Transverse colon (tissue), 4 donors: ENCODE results near the gene CRHBP. TPM values are rescaled to one million over a fixed set of nuclear protein-coding genes. Genes with fewer than 3 reads are reported as not detected.

Source experiments
- DNase-seq: peaks from one replicate; pipeline ENCODE4 v3.0.0-alpha.2; 2019
- H3K27ac ChIP-seq, 4 donors: fragments of 200-600 bp; sonication (generic); 2 replicates each; pipeline ENCODE4 v1.5.1; 2016 to 2018; ENCODE audit warnings: inconsistent platforms in 4 of 4
- H3K27me3 ChIP-seq: fragments of 200-600 bp; sonication (generic); 2 replicates; pipeline ENCODE4 v1.5.1; 2017; ENCODE audit warnings: inconsistent platforms
- H3K36me3 ChIP-seq, 4 donors: fragments of 200-600 bp; sonication (generic); 2 replicates each; pipeline ENCODE4 v1.5.1; 2017 to 2019; ENCODE audit warnings: inconsistent platforms in 4 of 4
- H3K4me1 ChIP-seq, 4 donors: fragments of 200-600 bp; sonication (generic); 2 replicates each; pipeline ENCODE4 v1.5.1; 2017 to 2020; ENCODE audit warnings: inconsistent platforms in 4 of 4
- H3K4me3 ChIP-seq, 4 donors: fragments of 200-600 bp; sonication (generic); 1 replicate in 1 of 4; 2 replicates in 3 of 4; pipeline versions ENCODE4 v1.5.1 to v1.6.1; 2017 to 2019; ENCODE audit warnings: inconsistent platforms in 4 of 4
- H3K9me3 ChIP-seq, 2 donors: fragments of 200-600 bp; sonication (generic); 2 replicates each; pipeline ENCODE4 v1.5.1; 2017 to 2019; ENCODE audit warnings: inconsistent platforms in 2 of 2
- EP300 ChIP-seq: sonication (generic); formaldehyde crosslinking; IDR thresholded peaks from one replicate; pipeline ENCODE4 v1.6.1; 2017; ENCODE audit warnings: antibody characterized with exemption, low read depth
- POLR2A ChIP-seq: fragments of 450-650 bp; IDR thresholded peaks from one replicate; pipeline ENCODE4 v1.6.1; 2016; ENCODE audit warnings: antibody characterized with exemption, mild to moderate bottlenecking, moderate library complexity
- POLR2AphosphoS5 ChIP-seq, 3 donors: sonication (generic); formaldehyde crosslinking; IDR thresholded peaks; one replicate each; pipeline ENCODE4 v1.6.1; 2016; ENCODE audit warnings: antibody characterized with exemption in 3 of 3
- WGBS, 2 donors: methylation state at CpG; one replicate each; pipeline ENCODE4 v1.1.5; 2018; ENCODE audit warnings: low coverage in 1 of 2; 5-methylcytosine and 5-hydroxymethylcytosine counted together
- in situ Hi-C, 4 donors: fragments of 200-750 bp; cut with MboI; loops; one replicate each; pipeline versions ENCODE4 v1.15.0 to v1.15.1; 2017; ENCODE audit warnings: low sequenced_read_pairs in 3 of 4, low pct_ligation_motif_present in 1 of 4, low pct_unique_long_range_greater_than_20kb in 1 of 4
- intact Hi-C: fragments of 100-400 bp; cut with DNase I; formaldehyde crosslinking; loops from one replicate; pipeline ENCODE4 v1.15.1; 2023; ENCODE audit warnings: low total_unique reads
- total RNA-seq, 4 donors: library from RNA; depleted of rRNA; stranded (reverse); fragments of >200 nt; gene quantifications; one replicate each; pipeline ENCODE4 v1.1.0, GENCODE V29; 2016
- TF ChIP-seq, protein P1 (sequence below), 5 experiments: fragments of 200-600 bp in 3 of 5; fragments of 450-650 bp in 2 of 5; sonication (generic) in 3 of 5; IDR thresholded peaks; 1 replicate in 2 of 5; 2 replicates in 3 of 5; pipeline ENCODE4 v1.5.1; 2016 to 2017; ENCODE audit warnings: antibody characterized with exemption in 5 of 5, inconsistent platforms in 3 of 5, mild to moderate bottlenecking in 2 of 5, moderate library complexity in 1 of 5

Gene CRHBP
- total RNA-seq, 4 donors from 2014 or later = 0.79 TPM; not detected in 3

DNA sequence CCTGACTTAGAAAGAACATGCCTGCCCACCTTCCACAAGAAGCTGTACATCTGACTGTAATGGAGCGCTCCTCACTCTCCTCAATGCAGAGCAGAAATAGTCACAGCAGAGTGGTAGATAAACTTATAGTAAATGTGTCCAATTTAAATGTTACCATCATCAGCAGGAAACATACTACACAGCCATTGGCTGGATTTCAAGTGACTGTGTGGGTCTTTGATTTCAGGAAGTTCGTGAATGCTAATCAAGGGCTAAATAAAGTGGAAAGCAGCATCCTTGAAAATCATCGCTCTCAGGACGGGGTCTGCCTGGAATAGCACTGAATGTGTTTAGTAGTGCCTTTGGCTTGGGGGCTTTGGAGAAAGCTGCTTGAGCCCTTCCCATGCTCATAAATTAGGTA, 32.4 kb upstream of the CRHBP start:
- Histone ChIP-seq H3K27me3 (no peaks in the 10 kb centered on the region), H3K4me3 (no peak overlapping the region), H3K9me3 (no peaks in the 10 kb centered on the region), H3K36me3 (no peaks in the 10 kb centered on the region), H3K27ac (no peak overlapping the region), H3K4me1 (no peaks in the 10 kb centered on the region)
- DNase-seq = no peak
- intact Hi-C loops (no loop called here), in situ Hi-C loops (no loop called here)
- TF ChIP-seq, protein P1, sequence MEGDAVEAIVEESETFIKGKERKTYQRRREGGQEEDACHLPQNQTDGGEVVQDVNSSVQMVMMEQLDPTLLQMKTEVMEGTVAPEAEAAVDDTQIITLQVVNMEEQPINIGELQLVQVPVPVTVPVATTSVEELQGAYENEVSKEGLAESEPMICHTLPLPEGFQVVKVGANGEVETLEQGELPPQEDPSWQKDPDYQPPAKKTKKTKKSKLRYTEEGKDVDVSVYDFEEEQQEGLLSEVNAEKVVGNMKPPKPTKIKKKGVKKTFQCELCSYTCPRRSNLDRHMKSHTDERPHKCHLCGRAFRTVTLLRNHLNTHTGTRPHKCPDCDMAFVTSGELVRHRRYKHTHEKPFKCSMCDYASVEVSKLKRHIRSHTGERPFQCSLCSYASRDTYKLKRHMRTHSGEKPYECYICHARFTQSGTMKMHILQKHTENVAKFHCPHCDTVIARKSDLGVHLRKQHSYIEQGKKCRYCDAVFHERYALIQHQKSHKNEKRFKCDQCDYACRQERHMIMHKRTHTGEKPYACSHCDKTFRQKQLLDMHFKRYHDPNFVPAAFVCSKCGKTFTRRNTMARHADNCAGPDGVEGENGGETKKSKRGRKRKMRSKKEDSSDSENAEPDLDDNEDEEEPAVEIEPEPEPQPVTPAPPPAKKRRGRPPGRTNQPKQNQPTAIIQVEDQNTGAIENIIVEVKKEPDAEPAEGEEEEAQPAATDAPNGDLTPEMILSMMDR (IDR thresholded peaks at IDR 0.05) = no peak
- TF ChIP-seq POLR2AphosphoS5 (IDR thresholded peaks at IDR 0.05) (no peak), EP300 (no peak), POLR2A (no peak)
- 68% methylated on average over 4 of the region's 4 CpGs; no CpG with 5 or more reads in 1 of the 2 donors for WGBS, 2 donors

DNA sequence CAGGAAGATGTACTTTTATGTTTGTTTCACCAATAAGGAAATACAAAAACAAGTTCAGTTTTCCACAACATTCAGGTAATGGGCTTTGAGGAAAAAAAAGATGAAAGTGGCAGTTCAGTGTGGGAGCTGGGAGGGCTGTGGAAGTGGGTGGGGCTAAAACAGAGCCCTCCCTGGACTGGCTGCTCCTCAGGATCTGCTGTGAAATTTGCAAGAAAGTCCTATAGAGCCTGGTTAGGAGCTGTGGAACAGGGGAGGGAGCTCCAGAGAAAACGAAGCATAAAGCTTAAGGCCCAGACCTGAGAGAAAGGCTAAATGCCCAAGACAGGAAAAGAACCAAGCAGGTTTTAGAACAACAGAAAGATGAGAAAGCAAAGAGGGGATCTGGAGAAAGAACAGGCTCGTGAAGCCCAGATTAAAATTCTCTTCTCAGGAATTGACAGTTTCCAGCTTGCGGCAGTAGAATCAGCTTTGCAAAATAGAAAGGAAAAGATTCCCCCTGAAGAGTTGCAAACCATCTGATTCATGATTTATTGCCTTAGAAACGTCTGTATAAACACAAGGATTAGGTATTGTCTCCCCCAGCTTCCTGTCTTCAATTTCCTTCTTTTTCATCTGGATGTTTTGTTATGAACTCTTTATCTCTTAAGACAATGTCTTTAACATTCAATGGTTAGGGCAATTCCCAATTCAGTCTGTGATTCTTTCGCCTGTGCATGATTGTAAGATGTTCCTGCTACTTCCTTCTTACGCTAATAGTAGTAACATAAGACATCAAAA, 26.3 kb upstream of the CRHBP start:
- no peaks in the 10 kb centered on the region for H3K4me1 ChIP-seq
- no peaks in the 10 kb centered on the region for H3K36me3 ChIP-seq
- no peaks in the 10 kb centered on the region for H3K9me3 ChIP-seq
- in situ Hi-C loops (no loop called here), intact Hi-C loops (no loop called here)
- H3K27ac ChIP-seq = no peak overlapping the region
- no peaks in the 10 kb centered on the region for H3K27me3 ChIP-seq
- H3K4me3 ChIP-seq = no peak overlapping the region
- WGBS, 2 donors = 50 to 51% methylated on average over 6 of the region's 6 CpGs
- DNase-seq = no peak
- TF ChIP-seq EP300 (no peak), POLR2AphosphoS5 (IDR thresholded peaks at IDR 0.05) (no peak), POLR2A (no peak)
- TF ChIP-seq, protein P1 (IDR thresholded peaks at IDR 0.05) = no peak

DNA sequence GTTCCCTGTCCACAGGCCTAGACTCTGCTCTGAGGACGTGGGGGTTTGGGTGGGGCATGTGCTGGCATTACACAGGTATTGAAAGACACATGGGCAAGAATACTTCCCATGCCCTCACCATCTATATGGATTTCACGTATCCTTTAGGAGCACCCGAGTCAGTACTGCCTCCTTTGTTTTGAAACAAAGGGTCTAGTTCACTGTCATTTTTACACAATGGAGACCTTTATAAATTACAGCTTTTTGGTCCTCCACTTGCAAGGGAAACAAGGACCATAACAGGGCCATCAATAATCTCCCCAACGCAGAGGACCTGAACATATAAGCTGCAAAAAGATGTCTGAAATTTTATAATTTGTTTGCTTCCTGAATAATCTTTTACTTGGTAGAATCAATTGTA, 24.9 kb upstream of the CRHBP start:
- H3K9me3 ChIP-seq = no peaks in the 10 kb centered on the region
- DNase-seq = no peak
- H3K4me1 ChIP-seq = no peaks in the 10 kb centered on the region
- TF ChIP-seq, protein P1 (IDR thresholded peaks at IDR 0.05) = no peak
- H3K4me3 ChIP-seq = no peak overlapping the region
- 30 to 78% methylated on average over 2 to 4 of the region's 4 CpGs for WGBS, 2 donors
- no peaks in the 10 kb centered on the region for H3K27me3 ChIP-seq
- no peaks in the 10 kb centered on the region for H3K36me3 ChIP-seq
- in situ Hi-C loops (no loop called here), intact Hi-C loops (no loop called here)
- no peak overlapping the region for H3K27ac ChIP-seq

DNA sequence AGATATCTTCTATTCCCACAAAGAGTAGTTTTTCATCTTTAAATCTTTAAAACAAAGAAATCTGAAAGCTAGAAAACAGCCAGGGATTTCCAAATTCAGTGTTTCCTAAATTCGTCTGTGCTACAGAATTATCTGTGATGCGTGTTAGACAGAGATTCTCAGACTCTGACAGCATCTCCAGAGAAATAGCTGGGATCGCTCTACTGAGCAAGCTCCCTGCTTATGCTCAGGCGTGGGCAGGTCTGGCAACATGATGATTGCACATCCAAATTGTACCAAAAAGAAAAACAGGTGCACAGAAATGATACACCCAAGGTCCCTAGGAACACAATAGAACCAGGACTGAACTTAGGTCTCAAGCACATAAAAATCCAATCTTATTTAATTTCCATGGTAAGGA, 22.8 kb upstream of the CRHBP start:
- Histone ChIP-seq H3K36me3 (no peaks in the 10 kb centered on the region), H3K4me3 (no peak overlapping the region), H3K27ac (no peak overlapping the region), H3K27me3 (no peaks in the 10 kb centered on the region), H3K4me1 (no peaks in the 10 kb centered on the region), H3K9me3 (no peaks in the 10 kb centered on the region)
- TF ChIP-seq EP300 (no peak), POLR2AphosphoS5 (IDR thresholded peaks at IDR 0.05) (no peak), POLR2A (no peak)
- TF ChIP-seq, protein P1 (IDR thresholded peaks at IDR 0.05) = no peak
- DNase-seq = no peak
- in situ Hi-C loops = no loop called here
- 65 to 73% methylated on average over 4 of the region's 4 CpGs for WGBS, 2 donors
- intact Hi-C loops = no loop called here
